SK-N-SH (cell line): ENCODE data around the gene UFSP1.

Experiments
- CTCF ChIP-seq: fragments of 200-600 bp; sonication (generic); IDR thresholded peaks from 2 replicates; pipeline ENCODE4 v1.6.1; 2017; ENCODE audit warnings: antibody characterized with exemption, mild to moderate bottlenecking, moderate library complexity
- EP300 ChIP-seq, 2 experiments: IDR thresholded peaks; 2 replicates each; pipeline versions ENCODE4 v1.4.0 to v1.6.1; 2012; ENCODE audit warnings: borderline replicate concordance in 1 of 2, low read depth in 1 of 2, low read length in 1 of 2
- FOSL2 ChIP-seq: IDR thresholded peaks from 2 replicates; pipeline ENCODE4 v1.4.0; 2012; ENCODE audit warnings: low read depth, mild to moderate bottlenecking, moderate library complexity, borderline replicate concordance
- GABPA ChIP-seq: IDR thresholded peaks from 2 replicates; pipeline ENCODE4 v1.4.0; 2012; ENCODE audit warnings: low read depth, mild to moderate bottlenecking
- MAX ChIP-seq: IDR thresholded peaks from 2 replicates; pipeline ENCODE4 v1.4.0; 2012; ENCODE audit warnings: low read depth
- MXI1 ChIP-seq: IDR thresholded peaks from 2 replicates; pipeline ENCODE4 v1.6.1; 2012; ENCODE audit warnings: mild to moderate bottlenecking, low read depth, low read length, improper control_type of control experiment
- PBX3 ChIP-seq: IDR thresholded peaks from 2 replicates; pipeline ENCODE4; 2012
- RCOR1 ChIP-seq: fragments of 150-350 bp; IDR thresholded peaks from 2 replicates; pipeline ENCODE4 v1.6.1; 2017; ENCODE audit warnings: antibody characterized with exemption, low read length
- SIN3A ChIP-seq: IDR thresholded peaks from 2 replicates; pipeline ENCODE4 v1.6.1; 2012; ENCODE audit warnings: low read depth, mild to moderate bottlenecking, low read length, moderate library complexity, borderline replicate concordance
- SMC3 ChIP-seq: IDR thresholded peaks from 2 replicates; pipeline ENCODE4 v1.6.1; 2012; ENCODE audit warnings: low read depth, low read length, improper control_type of control experiment
- TAF1 ChIP-seq: IDR thresholded peaks from 2 replicates; pipeline ENCODE4 v1.6.1; 2012; ENCODE audit warnings: low read depth, mild to moderate bottlenecking, low read length, moderate library complexity, borderline replicate concordance
- TCF12 ChIP-seq: IDR thresholded peaks from 2 replicates; pipeline ENCODE4 v1.4.0; 2012
- TF ChIP-seq, protein P1 (sequence below): IDR thresholded peaks from 2 replicates; pipeline ENCODE4 v1.6.1; 2012; ENCODE audit warnings: mild to moderate bottlenecking, low read depth, low read length, moderate library complexity
- TF ChIP-seq, protein P2 (sequence below): IDR thresholded peaks from 2 replicates; pipeline ENCODE4 v1.4.0; 2012; ENCODE audit warnings: low read depth, borderline replicate concordance

- no peak for TF ChIP-seq SMC3
- TF ChIP-seq EP300 (IDR thresholded peaks at IDR 0.05; ENCODE audit: borderline replicate concordance in 1 of 2, low read depth in 1 of 2, low read length in 1 of 2): no peak
- TF ChIP-seq CTCF: no peak
- TF ChIP-seq SIN3A: no peak
- no peak for TF ChIP-seq TAF1
- no peak for TF ChIP-seq TCF12
- no peak for TF ChIP-seq MAX
- TF ChIP-seq PBX3: no peak
- TF ChIP-seq MXI1: no peak
- TF ChIP-seq, protein P1, sequence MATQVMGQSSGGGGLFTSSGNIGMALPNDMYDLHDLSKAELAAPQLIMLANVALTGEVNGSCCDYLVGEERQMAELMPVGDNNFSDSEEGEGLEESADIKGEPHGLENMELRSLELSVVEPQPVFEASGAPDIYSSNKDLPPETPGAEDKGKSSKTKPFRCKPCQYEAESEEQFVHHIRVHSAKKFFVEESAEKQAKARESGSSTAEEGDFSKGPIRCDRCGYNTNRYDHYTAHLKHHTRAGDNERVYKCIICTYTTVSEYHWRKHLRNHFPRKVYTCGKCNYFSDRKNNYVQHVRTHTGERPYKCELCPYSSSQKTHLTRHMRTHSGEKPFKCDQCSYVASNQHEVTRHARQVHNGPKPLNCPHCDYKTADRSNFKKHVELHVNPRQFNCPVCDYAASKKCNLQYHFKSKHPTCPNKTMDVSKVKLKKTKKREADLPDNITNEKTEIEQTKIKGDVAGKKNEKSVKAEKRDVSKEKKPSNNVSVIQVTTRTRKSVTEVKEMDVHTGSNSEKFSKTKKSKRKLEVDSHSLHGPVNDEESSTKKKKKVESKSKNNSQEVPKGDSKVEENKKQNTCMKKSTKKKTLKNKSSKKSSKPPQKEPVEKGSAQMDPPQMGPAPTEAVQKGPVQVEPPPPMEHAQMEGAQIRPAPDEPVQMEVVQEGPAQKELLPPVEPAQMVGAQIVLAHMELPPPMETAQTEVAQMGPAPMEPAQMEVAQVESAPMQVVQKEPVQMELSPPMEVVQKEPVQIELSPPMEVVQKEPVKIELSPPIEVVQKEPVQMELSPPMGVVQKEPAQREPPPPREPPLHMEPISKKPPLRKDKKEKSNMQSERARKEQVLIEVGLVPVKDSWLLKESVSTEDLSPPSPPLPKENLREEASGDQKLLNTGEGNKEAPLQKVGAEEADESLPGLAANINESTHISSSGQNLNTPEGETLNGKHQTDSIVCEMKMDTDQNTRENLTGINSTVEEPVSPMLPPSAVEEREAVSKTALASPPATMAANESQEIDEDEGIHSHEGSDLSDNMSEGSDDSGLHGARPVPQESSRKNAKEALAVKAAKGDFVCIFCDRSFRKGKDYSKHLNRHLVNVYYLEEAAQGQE: no peak
- TF ChIP-seq RCOR1: no peak
- TF ChIP-seq GABPA: no peak
- no peak for TF ChIP-seq FOSL2
- TF ChIP-seq, protein P2, sequence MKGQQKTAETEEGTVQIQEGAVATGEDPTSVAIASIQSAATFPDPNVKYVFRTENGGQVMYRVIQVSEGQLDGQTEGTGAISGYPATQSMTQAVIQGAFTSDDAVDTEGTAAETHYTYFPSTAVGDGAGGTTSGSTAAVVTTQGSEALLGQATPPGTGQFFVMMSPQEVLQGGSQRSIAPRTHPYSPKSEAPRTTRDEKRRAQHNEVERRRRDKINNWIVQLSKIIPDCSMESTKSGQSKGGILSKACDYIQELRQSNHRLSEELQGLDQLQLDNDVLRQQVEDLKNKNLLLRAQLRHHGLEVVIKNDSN: no peak
These were observed 3.1 kb upstream of the UFSP1 start for GRCh38 chr7:100892364-100893317.
